ENCODE results near the gene RFFL.

GRCh38 chr17:35023538-35023937 is 40.0 kb downstream of the RFFL start:
- TF ChIP-seq CTCF (IDR thresholded peaks at IDR 0.05), result no peak
- no peak for TF ChIP-seq POLR2A (IDR thresholded peaks at IDR 0.05)
